ENCODE measurements around the gene DNAH12.

Gene DNAH12

DNA sequence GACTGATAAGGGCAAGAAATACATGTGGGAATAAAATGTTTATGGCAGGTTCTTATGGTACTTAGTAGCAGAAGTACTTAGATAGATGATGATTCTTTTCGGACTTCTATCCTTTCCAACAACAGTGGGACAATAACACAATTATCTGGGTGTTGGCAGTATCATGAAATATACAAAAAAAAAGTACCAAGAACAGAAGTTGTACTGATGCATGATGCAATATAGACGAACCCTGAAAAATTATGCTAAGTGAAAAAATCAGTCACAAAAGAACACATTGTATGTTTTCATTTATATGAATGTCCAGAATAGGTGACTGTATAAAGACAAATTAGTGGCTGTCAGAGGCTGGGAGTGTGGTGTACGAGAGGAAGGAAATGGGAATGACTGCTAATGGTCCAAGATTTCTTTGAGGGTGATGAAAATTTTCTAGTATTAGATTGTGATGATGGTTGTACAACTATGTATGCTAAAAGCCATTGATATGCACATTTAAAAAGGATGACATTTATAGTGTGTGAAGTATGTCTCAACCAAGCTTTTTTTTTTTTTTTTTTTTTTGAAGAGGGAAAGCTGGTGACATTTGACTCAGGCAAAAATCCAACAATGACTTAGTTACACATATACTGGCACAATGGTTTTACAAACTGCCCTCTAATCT is 32.0 kb upstream of the DNAH12 start:
- ATAC-seq = no peak
- TF ChIP-seq RARB (CRISPR knock-in tag; IDR thresholded peaks at IDR 0.05) (no peak), BACH2 (CRISPR knock-in tag; IDR thresholded peaks at IDR 0.05; ENCODE audit: borderline replicate concordance) (no peak), ESRRG (CRISPR knock-in tag; IDR thresholded peaks at IDR 0.05) (no peak), ZFP3 (CRISPR knock-in tag; IDR thresholded peaks at IDR 0.05) (no peak)
- TF ChIP-seq, protein P1, sequence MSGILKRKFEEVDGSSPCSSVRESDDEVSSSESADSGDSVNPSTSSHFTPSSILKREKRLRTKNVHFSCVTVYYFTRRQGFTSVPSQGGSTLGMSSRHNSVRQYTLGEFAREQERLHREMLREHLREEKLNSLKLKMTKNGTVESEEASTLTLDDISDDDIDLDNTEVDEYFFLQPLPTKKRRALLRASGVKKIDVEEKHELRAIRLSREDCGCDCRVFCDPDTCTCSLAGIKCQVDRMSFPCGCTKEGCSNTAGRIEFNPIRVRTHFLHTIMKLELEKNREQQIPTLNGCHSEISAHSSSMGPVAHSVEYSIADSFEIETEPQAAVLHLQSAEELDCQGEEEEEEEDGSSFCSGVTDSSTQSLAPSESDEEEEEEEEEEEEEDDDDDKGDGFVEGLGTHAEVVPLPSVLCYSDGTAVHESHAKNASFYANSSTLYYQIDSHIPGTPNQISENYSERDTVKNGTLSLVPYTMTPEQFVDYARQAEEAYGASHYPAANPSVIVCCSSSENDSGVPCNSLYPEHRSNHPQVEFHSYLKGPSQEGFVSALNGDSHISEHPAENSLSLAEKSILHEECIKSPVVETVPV (CRISPR knock-in tag; IDR thresholded peaks at IDR 0.05) = no peak

DNA sequence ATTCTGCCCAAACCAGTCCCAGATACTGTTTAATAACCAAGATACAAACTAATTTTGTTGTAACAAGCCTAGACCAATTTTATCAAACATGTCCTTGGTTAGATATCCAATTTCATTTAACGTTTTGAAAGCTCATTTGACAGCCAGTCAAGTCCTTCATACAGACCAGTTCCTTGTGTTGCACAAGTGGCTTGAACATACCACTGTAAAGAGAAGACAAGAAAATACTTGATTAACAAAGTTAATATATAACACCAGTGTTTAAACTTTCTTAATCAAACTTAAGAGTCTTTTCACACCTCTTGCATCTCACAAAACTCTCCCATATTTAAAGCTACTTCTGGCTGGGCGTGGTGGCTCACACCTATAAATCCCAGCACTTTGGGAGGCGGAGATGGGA is 28.0 kb upstream of the DNAH12 start:
- TF ChIP-seq, protein P2, sequence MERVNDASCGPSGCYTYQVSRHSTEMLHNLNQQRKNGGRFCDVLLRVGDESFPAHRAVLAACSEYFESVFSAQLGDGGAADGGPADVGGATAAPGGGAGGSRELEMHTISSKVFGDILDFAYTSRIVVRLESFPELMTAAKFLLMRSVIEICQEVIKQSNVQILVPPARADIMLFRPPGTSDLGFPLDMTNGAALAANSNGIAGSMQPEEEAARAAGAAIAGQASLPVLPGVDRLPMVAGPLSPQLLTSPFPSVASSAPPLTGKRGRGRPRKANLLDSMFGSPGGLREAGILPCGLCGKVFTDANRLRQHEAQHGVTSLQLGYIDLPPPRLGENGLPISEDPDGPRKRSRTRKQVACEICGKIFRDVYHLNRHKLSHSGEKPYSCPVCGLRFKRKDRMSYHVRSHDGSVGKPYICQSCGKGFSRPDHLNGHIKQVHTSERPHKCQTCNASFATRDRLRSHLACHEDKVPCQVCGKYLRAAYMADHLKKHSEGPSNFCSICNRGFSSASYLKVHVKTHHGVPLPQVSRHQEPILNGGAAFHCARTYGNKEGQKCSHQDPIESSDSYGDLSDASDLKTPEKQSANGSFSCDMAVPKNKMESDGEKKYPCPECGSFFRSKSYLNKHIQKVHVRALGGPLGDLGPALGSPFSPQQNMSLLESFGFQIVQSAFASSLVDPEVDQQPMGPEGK (CRISPR knock-in tag; IDR thresholded peaks at IDR 0.05; ENCODE audit: borderline replicate concordance) = no peak
- no peak for TF ChIP-seq GLIS3 (CRISPR knock-in tag; IDR thresholded peaks at IDR 0.05)
- TF ChIP-seq ZFP30 (CRISPR knock-in tag; IDR thresholded peaks at IDR 0.05) = no peak
- no peak for TF ChIP-seq RARB (CRISPR knock-in tag; IDR thresholded peaks at IDR 0.05)
- no peak for ATAC-seq

DNA sequence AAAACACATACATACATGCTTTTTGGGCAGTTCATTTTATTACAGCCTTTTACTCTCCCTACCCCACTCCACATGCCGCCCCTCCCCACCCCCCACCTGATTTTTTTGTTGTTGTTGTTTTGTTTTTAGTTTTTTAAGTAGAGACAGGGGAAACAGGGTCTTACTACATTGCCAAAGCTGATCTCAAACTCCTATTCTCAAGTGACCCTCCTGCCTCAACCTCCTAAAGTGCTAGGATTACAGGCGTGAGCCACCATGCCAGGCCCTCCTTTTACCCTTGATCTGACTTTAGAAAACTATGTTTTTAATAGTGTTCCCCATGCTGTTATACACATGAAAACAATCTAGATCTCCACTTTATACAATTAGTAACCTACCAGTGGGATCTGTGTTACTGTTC is 26.7 kb upstream of the DNAH12 start:
- no peak for TF ChIP-seq OSR1 (CRISPR knock-in tag; IDR thresholded peaks at IDR 0.05)
- TF ChIP-seq TCF4 (CRISPR knock-in tag; IDR thresholded peaks at IDR 0.05; ENCODE audit: borderline replicate concordance) = no peak
- TF ChIP-seq, protein P3, sequence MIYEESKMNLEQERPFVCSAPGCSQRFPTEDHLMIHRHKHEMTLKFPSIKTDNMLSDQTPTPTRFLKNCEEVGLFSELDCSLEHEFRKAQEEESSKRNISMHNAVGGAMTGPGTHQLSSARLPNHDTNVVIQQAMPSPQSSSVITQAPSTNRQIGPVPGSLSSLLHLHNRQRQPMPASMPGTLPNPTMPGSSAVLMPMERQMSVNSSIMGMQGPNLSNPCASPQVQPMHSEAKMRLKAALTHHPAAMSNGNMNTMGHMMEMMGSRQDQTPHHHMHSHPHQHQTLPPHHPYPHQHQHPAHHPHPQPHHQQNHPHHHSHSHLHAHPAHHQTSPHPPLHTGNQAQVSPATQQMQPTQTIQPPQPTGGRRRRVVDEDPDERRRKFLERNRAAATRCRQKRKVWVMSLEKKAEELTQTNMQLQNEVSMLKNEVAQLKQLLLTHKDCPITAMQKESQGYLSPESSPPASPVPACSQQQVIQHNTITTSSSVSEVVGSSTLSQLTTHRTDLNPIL (CRISPR knock-in tag; IDR thresholded peaks at IDR 0.05; ENCODE audit: low read depth) = no peak
- TF ChIP-seq RARB (CRISPR knock-in tag; IDR thresholded peaks at IDR 0.05) = no peak
- TF ChIP-seq SNAI2 (CRISPR knock-in tag; IDR thresholded peaks at IDR 0.05) = no peak
- no peak for TF ChIP-seq PPARA (CRISPR knock-in tag; IDR thresholded peaks at IDR 0.05; ENCODE audit: borderline replicate concordance)
- TF ChIP-seq, protein P2 (CRISPR knock-in tag; IDR thresholded peaks at IDR 0.05; ENCODE audit: borderline replicate concordance) = no peak
- no peak for TF ChIP-seq BACH2 (CRISPR knock-in tag; IDR thresholded peaks at IDR 0.05; ENCODE audit: borderline replicate concordance)
- no peak for TF ChIP-seq ARNTL (CRISPR knock-in tag; IDR thresholded peaks at IDR 0.05; ENCODE audit: borderline replicate concordance, low read depth)
- TF ChIP-seq, protein P4, sequence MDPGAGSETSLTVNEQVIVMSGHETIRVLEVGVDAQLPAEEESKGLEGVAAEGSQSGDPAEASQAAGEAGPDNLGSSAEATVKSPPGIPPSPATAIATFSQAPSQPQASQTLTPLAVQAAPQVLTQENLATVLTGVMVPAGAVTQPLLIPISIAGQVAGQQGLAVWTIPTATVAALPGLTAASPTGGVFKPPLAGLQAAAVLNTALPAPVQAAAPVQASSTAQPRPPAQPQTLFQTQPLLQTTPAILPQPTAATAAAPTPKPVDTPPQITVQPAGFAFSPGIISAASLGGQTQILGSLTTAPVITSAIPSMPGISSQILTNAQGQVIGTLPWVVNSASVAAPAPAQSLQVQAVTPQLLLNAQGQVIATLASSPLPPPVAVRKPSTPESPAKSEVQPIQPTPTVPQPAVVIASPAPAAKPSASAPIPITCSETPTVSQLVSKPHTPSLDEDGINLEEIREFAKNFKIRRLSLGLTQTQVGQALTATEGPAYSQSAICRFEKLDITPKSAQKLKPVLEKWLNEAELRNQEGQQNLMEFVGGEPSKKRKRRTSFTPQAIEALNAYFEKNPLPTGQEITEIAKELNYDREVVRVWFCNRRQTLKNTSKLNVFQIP (CRISPR knock-in tag; IDR thresholded peaks at IDR 0.05; ENCODE audit: borderline replicate concordance, low read depth) = no peak
- no peak for TF ChIP-seq ZNF70 (CRISPR knock-in tag; IDR thresholded peaks at IDR 0.05)
- ATAC-seq = no peak

DNA sequence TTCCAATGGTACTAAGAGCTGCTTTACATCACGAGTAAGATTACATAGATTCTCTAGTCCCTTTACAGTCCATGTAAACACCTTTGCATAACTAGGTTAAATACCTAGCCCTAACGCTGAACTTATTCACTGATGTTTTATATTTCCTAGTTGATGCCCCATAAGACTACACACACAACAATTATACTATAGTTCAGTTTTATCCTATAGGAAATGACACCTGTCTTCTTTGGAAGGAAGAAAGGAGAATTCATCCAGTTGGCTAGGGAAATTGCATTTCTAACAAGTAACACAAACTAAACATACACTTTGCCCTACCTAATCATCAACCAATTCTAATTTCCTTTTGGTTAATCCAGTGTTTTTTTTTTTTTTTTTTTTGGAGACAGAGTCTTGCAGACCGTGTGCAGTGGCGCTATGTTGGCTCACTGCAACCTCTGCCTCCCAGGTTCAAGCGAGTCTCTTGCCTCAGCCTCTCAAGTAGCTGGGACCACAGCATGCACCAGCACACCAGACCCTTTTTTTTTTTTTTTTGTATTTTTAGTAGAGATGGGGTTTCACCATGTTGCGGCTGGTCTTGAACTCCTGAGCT is 25.8 kb upstream of the DNAH12 start:
- ATAC-seq = no peak

More for the DNA sequence above, 25.8 kb upstream of the DNAH12 start:
- TF ChIP-seq, protein P3 (CRISPR knock-in tag; IDR thresholded peaks at IDR 0.05; ENCODE audit: low read depth) = no peak
- TF ChIP-seq ZFP30 (CRISPR knock-in tag; IDR thresholded peaks at IDR 0.05) (no peak), PPARA (CRISPR knock-in tag; IDR thresholded peaks at IDR 0.05; ENCODE audit: borderline replicate concordance) (no peak), GLIS3 (CRISPR knock-in tag; IDR thresholded peaks at IDR 0.05) (no peak), ZC3H10 (CRISPR knock-in tag; IDR thresholded peaks at IDR 0.05) (no peak), OSR1 (CRISPR knock-in tag; IDR thresholded peaks at IDR 0.05) (no peak), TCF4 (CRISPR knock-in tag; IDR thresholded peaks at IDR 0.05; ENCODE audit: borderline replicate concordance) (no peak), SNAI2 (CRISPR knock-in tag; IDR thresholded peaks at IDR 0.05) (no peak), TOX (CRISPR knock-in tag; IDR thresholded peaks at IDR 0.05; ENCODE audit: borderline replicate concordance) (no peak), ZNF565 (CRISPR knock-in tag; conservative IDR thresholded peaks at IDR 0.05; ENCODE audit: low read depth) (no peak), ARNTL (CRISPR knock-in tag; IDR thresholded peaks at IDR 0.05; ENCODE audit: borderline replicate concordance, low read depth) (no peak), ISL1 (CRISPR knock-in tag; IDR thresholded peaks at IDR 0.05) (no peak), ZNF70 (CRISPR knock-in tag; IDR thresholded peaks at IDR 0.05) (no peak)
- TF ChIP-seq, protein P2 (CRISPR knock-in tag; IDR thresholded peaks at IDR 0.05; ENCODE audit: borderline replicate concordance) = no peak
- TF ChIP-seq, protein P4 (CRISPR knock-in tag; IDR thresholded peaks at IDR 0.05; ENCODE audit: borderline replicate concordance, low read depth) = no peak
